ENCODE data around the gene IPO9.
A peak's percentile ranks its signal among the peaks of the same experiment; 100 is the strongest.

IPO9 gene

DNA sequence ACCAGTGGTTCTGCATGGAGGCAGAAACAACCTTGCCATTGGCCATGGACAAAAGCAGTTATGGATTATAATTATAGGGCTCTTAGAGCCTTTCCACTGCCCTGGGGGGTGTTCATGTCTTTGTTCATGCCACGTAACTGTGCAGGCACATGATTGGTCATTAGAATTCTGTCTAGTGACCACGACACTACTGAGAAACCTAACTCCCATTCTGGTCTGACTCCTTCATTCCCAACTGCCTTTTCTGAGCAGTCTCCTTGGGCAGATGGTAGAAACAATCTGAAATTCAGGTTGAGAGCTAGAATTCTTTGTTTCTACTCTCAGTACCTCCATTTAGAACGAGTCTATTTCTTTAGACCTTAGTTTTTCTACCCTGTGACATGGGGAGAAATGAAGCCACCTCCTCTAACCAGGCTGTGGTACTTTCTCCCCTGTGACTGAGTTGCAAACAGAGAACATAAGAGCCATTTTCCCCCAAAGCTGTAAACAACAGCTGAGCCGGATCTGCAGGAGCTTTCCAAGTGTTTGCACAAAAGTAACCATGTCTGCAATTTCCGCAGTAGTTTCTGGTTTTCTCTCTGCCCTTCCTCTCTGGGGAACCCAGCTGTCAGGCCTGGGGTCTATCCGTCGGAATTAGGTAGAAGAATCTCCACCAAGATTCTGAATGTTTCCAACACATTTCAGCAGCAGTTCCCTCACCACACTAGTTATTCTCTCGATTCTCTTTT lies 37.7 kb upstream of the IPO9 start:
- Histone ChIP-seq H3K23ac (ENCODE audit: low read length in 2 of 2) (no peak overlapping the region), H3K9me3 (ENCODE audit: control insufficient read depth, low read length) (no peaks in the 10 kb centered on the region), H3K79me1 (replicated peaks; ENCODE audit: low read length, poor library complexity, severe bottlenecking) (peaks cover 23% of the 10 kb centered on the region), H3K4me2 (ENCODE audit: low read length, poor library complexity, severe bottlenecking) (no peak overlapping the region), H3K14ac (ENCODE audit: low read length in 2 of 2) (no peak overlapping the region), H3K4me1 (ENCODE audit: control insufficient read depth, insufficient read depth, low read depth, low read length) (peaks cover 17% of the 10 kb centered on the region), H3K18ac (ENCODE audit: low read depth in 1 of 2, low read length in 2 of 2) (peak overlapping the region; percentile 79 to 99), H2AK5ac (ENCODE audit: low read length, severe bottlenecking) (no peak overlapping the region), H3K36me3 (ENCODE audit: control insufficient read depth in 1 of 2, insufficient read depth in 2 of 2, low read depth in 1 of 2, low read length in 2 of 2) (peaks cover 45 to 93% of the 10 kb centered on the region in 2 experiments), H4K8ac (ENCODE audit: low read length) (peak overlapping the region; percentile 89), H2AFZ (ENCODE audit: low read depth, low read length) (no peak overlapping the region), H2BK5ac (ENCODE audit: low read depth, low read length, poor library complexity, severe bottlenecking) (no peak overlapping the region), H3K27me3 (ENCODE audit: control insufficient read depth in 1 of 2, insufficient read depth in 1 of 2, low read length in 2 of 2) (no peaks in the 10 kb centered on the region), H2BK120ac (ENCODE audit: low read depth, low read length) (peak overlapping the region; percentile 98), H3K9ac (ENCODE audit: low read length) (peak overlapping the region; percentile 52), H2BK15ac (ENCODE audit: low read depth, poor library complexity, severe bottlenecking) (no peak overlapping the region), H2BK12ac (ENCODE audit: low read length in 2 of 2) (peak overlapping the region; percentile 67 to 80), H3K4me3 (ENCODE audit: insufficient read depth in 1 of 2, low read depth in 1 of 2, low read length in 2 of 2) (peak overlapping the region in 1 of 2 experiments; percentile 32), H4K91ac (ENCODE audit: low read length) (peak overlapping the region; percentile 88), H3K27ac (ENCODE audit: low read length, poor library complexity, severe bottlenecking) (peak overlapping the region; percentile 18), H3K4ac (ENCODE audit: low read depth in 1 of 2, low read length in 2 of 2) (peak overlapping the region; percentile 82 to 93)
- DNase-seq, result peak; percentile 77
- WGBS, result 19% methylated on average over 7 of the region's 8 CpGs

DNA sequence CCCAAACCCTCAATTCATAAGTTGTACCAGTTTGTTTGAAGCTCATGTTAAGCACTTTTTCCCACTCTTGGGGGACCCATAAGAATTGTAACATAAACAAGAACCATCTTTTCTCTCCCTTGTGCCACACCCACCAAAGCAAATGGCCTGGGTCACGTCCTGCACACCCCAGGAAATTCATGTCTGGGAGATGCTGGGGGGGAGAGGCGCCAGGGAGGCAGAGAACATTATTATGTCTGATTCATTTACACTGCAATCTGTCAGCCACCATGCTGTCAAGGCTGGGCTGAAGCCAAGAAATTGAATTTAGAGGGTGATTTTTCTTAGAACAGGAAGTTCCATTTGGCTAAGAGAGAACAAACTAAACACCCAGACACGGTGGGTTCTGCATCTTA lies 37.2 kb upstream of the IPO9 start:
- H4K91ac ChIP-seq (ENCODE audit: low read length), result peak overlapping the region; percentile 35
- no peak overlapping the region for H3K4me3 ChIP-seq (ENCODE audit: insufficient read depth in 1 of 2, low read depth in 1 of 2, low read length in 2 of 2)
- H3K9me3 ChIP-seq (ENCODE audit: control insufficient read depth, low read length), result no peaks in the 10 kb centered on the region
- H3K9ac ChIP-seq (ENCODE audit: low read length), result peak overlapping the region; percentile 52
- no peak overlapping the region for H3K4me2 ChIP-seq (ENCODE audit: low read length, poor library complexity, severe bottlenecking)
- H2BK15ac ChIP-seq (ENCODE audit: low read depth, poor library complexity, severe bottlenecking), result no peak overlapping the region
- H2AFZ ChIP-seq (ENCODE audit: low read depth, low read length), result no peak overlapping the region
- peak overlapping the region; percentile 97 to 99 for H3K18ac ChIP-seq (ENCODE audit: low read depth in 1 of 2, low read length in 2 of 2)
- peak overlapping the region; percentile 62 for H4K8ac ChIP-seq (ENCODE audit: low read length)
- no peak overlapping the region for H2AK5ac ChIP-seq (ENCODE audit: low read length, severe bottlenecking)
- H2BK12ac ChIP-seq (ENCODE audit: low read length in 2 of 2), result peak overlapping the region; percentile 41 to 100
- peak overlapping the region in 1 of 2 experiments; percentile 54 for H3K23ac ChIP-seq (ENCODE audit: low read length in 2 of 2)
- H3K79me1 ChIP-seq (replicated peaks; ENCODE audit: low read length, poor library complexity, severe bottlenecking), result peaks cover 19% of the 10 kb centered on the region
- peak overlapping the region; percentile 98 for H2BK120ac ChIP-seq (ENCODE audit: low read depth, low read length)
- peaks cover 43 to 93% of the 10 kb centered on the region in 2 experiments for H3K36me3 ChIP-seq (ENCODE audit: control insufficient read depth in 1 of 2, insufficient read depth in 2 of 2, low read depth in 1 of 2, low read length in 2 of 2)
- peak overlapping the region; percentile 48 for H2BK5ac ChIP-seq (ENCODE audit: low read depth, low read length, poor library complexity, severe bottlenecking)
- peak; percentile 77 for DNase-seq
- H3K27ac ChIP-seq (ENCODE audit: low read length, poor library complexity, severe bottlenecking), result no peak overlapping the region
- peak overlapping the region; percentile 28 to 98 for H3K4ac ChIP-seq (ENCODE audit: low read depth in 1 of 2, low read length in 2 of 2)
- no peak overlapping the region for H3K14ac ChIP-seq (ENCODE audit: low read length in 2 of 2)
- no peaks in the 10 kb centered on the region for H3K27me3 ChIP-seq (ENCODE audit: control insufficient read depth in 1 of 2, insufficient read depth in 1 of 2, low read length in 2 of 2)
- H3K4me1 ChIP-seq (ENCODE audit: control insufficient read depth, insufficient read depth, low read depth, low read length), result peaks cover 17% of the 10 kb centered on the region
- WGBS, result 0% methylated on average over 1 of the region's 3 CpGs

DNA sequence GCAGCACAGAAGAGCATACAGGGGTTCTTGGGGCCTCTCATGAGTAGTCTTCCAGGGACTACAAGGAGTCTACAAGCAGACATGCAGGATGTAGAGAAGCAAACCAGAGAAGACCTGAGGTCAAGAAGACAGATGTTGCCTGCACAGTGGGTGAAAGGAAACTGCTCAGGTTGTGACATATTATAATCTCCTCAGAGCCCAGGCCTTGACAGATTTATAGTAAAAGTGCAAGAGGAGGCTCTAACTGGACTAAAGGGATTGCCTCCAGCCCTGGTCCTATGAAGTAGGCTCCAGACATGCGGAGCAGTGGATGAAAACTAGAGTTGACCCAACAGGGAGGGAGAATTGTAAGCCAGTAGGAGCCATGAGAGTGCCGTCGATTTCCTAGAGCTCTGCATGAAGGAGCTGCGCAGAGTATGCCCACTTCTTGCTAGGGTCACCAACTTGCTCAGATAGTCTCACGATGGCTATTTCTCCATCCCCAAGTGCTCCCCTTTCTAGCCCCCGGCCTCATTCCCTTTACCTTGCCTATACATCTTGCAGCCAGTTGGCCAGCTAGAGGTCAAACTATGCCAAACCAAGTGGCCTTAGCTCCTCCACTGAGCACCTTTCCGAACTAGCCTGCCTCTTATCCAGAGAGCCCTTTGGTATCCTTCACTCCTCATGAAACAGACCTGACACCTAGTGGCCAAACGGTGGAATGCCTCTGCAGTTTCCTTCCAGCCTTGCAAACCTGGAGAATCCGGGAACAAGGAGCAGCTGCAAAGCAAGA lies 36.2 kb upstream of the IPO9 start:
- no peak overlapping the region for H3K14ac ChIP-seq (ENCODE audit: low read length in 2 of 2)
- peak overlapping the region; percentile 76 to 100 for H2BK12ac ChIP-seq (ENCODE audit: low read length in 2 of 2)
- H2BK120ac ChIP-seq (ENCODE audit: low read depth, low read length), result peak overlapping the region; percentile 98
- H3K4me2 ChIP-seq (ENCODE audit: low read length, poor library complexity, severe bottlenecking), result no peak overlapping the region
- H2BK5ac ChIP-seq (ENCODE audit: low read depth, low read length, poor library complexity, severe bottlenecking), result no peak overlapping the region
- H3K18ac ChIP-seq (ENCODE audit: low read depth in 1 of 2, low read length in 2 of 2), result peak overlapping the region; percentile 97 to 99
- 55% methylated on average over 9 of the region's 9 CpGs for WGBS
- peak overlapping the region; percentile 62 for H2BK15ac ChIP-seq (ENCODE audit: low read depth, poor library complexity, severe bottlenecking)
- H3K9me3 ChIP-seq (ENCODE audit: control insufficient read depth, low read length), result no peaks in the 10 kb centered on the region
- no peak overlapping the region for H3K4me3 ChIP-seq (ENCODE audit: insufficient read depth in 1 of 2, low read depth in 1 of 2, low read length in 2 of 2)
- no peak overlapping the region for H2AFZ ChIP-seq (ENCODE audit: low read depth, low read length)
- H3K9ac ChIP-seq (ENCODE audit: low read length), result peak overlapping the region; percentile 52
- peaks cover 17% of the 10 kb centered on the region for H3K4me1 ChIP-seq (ENCODE audit: control insufficient read depth, insufficient read depth, low read depth, low read length)
- peak overlapping the region; percentile 35 to 98 for H3K4ac ChIP-seq (ENCODE audit: low read depth in 1 of 2, low read length in 2 of 2)
- H3K23ac ChIP-seq (ENCODE audit: low read length in 2 of 2), result peak overlapping the region in 1 of 2 experiments; percentile 81
- H3K27me3 ChIP-seq (ENCODE audit: control insufficient read depth in 1 of 2, insufficient read depth in 1 of 2, low read length in 2 of 2), result no peaks in the 10 kb centered on the region
- H3K36me3 ChIP-seq (ENCODE audit: control insufficient read depth in 1 of 2, insufficient read depth in 2 of 2, low read depth in 1 of 2, low read length in 2 of 2), result peaks cover 37 to 93% of the 10 kb centered on the region in 2 experiments
- H4K91ac ChIP-seq (ENCODE audit: low read length), result peak overlapping the region; percentile 99
- no peak overlapping the region for H3K27ac ChIP-seq (ENCODE audit: low read length, poor library complexity, severe bottlenecking)
- peaks cover 18% of the 10 kb centered on the region for H3K79me1 ChIP-seq (replicated peaks; ENCODE audit: low read length, poor library complexity, severe bottlenecking)
- H4K8ac ChIP-seq (ENCODE audit: low read length), result peak overlapping the region; percentile 96
- peak overlapping the region; percentile 92 for H2AK5ac ChIP-seq (ENCODE audit: low read length, severe bottlenecking)
- peak; percentile 90 for DNase-seq

DNA sequence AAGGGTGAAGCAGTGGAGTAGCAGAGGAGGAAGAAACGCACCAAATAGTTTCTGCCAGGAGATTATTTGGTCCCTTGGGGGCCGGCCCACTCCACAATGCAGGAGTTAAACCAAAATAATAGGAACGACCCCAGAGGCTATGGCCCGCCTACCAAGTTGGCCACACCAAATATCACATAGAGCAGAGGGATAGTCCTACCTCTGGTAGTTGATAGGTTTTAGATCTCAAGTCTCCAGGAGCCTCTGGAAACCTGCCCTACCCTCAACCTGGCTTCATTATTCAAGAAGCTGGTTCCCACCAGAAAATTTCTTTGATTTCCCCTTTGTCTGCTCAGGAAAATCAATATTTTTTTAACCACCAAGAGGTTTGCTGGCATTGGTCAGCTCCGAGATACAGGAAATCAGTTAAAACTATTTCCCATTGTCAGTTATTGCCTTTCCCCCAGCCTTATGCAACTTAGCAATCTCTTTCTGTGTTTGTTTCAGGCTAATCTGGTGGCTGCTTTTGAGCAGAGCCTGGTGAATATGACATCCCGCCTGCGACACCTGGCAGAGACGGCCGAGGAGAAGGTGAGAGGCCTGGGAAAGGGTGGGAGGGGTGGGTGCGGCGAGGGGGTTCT lies 35.5 kb upstream of the IPO9 start:
- Histone ChIP-seq H3K9ac (ENCODE audit: low read length) (no peak overlapping the region), H3K4me3 (ENCODE audit: insufficient read depth in 1 of 2, low read depth in 1 of 2, low read length in 2 of 2) (no peak overlapping the region), H2AK5ac (ENCODE audit: low read length, severe bottlenecking) (no peak overlapping the region), H3K4me2 (ENCODE audit: low read length, poor library complexity, severe bottlenecking) (no peak overlapping the region), H2BK120ac (ENCODE audit: low read depth, low read length) (no peak overlapping the region), H3K9me3 (ENCODE audit: control insufficient read depth, low read length) (no peaks in the 10 kb centered on the region), H3K27ac (ENCODE audit: low read length, poor library complexity, severe bottlenecking) (no peak overlapping the region), H4K8ac (ENCODE audit: low read length) (no peak overlapping the region), H3K36me3 (ENCODE audit: control insufficient read depth in 1 of 2, insufficient read depth in 2 of 2, low read depth in 1 of 2, low read length in 2 of 2) (peaks cover 32 to 93% of the 10 kb centered on the region in 2 experiments), H2AFZ (ENCODE audit: low read depth, low read length) (no peak overlapping the region), H3K4ac (ENCODE audit: low read depth in 1 of 2, low read length in 2 of 2) (peak overlapping the region in 1 of 2 experiments; percentile 7), H2BK12ac (ENCODE audit: low read length in 2 of 2) (no peak overlapping the region), H3K79me1 (replicated peaks; ENCODE audit: low read length, poor library complexity, severe bottlenecking) (peaks cover 16% of the 10 kb centered on the region), H3K14ac (ENCODE audit: low read length in 2 of 2) (no peak overlapping the region), H3K23ac (ENCODE audit: low read length in 2 of 2) (no peak overlapping the region), H3K27me3 (ENCODE audit: control insufficient read depth in 1 of 2, insufficient read depth in 1 of 2, low read length in 2 of 2) (no peaks in the 10 kb centered on the region), H3K18ac (ENCODE audit: low read depth in 1 of 2, low read length in 2 of 2) (no peak overlapping the region), H2BK5ac (ENCODE audit: low read depth, low read length, poor library complexity, severe bottlenecking) (no peak overlapping the region), H4K91ac (ENCODE audit: low read length) (no peak overlapping the region), H2BK15ac (ENCODE audit: low read depth, poor library complexity, severe bottlenecking) (no peak overlapping the region), H3K4me1 (ENCODE audit: control insufficient read depth, insufficient read depth, low read depth, low read length) (peaks cover 17% of the 10 kb centered on the region)
- 76% methylated on average over 10 of the region's 11 CpGs for WGBS
- DNase-seq, result no peak
